ENCODE measurements around the gene RAP1GAP.

Gene RAP1GAP

DNA sequence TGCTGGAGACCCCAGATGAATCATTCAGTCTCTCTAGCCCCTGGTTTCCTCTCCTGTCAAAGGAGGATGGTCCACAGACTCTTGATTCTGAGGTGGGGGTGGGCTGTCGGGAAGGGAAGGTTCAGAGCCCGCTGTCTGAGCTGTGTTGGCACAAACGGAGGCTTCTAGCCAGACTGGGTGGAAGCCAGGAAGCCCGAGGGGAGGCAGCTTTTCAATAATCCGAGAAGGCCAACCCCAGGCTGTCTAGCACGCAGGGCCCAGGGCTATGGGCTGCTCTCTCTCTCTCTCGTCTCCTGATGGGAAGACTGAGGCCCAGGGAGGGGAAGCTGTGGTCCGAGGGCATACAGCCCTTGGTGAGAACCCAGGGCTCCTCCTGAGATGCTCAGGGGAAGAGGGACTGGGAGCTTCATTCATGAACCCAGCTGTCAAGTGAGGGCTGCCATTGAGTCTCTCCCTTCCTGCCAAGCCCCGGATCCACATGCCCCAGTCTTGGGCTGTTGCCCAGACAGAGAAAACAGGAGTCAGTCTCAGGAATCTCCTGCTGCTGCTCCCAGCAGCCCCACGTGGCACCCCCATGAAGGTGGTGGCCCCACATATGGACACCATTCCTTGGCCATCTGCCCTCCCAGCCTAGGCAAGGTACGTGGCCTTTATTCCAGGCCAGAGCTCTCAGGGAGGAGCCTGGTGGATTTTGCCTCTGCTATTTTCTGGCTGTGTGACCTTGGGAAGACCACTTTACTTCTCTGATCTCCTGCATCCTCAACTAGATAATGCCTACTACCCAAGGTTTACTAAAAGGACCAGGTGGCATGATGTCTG lies 44.4 kb downstream of the RAP1GAP start:
- DNase-seq: no peak

DNA sequence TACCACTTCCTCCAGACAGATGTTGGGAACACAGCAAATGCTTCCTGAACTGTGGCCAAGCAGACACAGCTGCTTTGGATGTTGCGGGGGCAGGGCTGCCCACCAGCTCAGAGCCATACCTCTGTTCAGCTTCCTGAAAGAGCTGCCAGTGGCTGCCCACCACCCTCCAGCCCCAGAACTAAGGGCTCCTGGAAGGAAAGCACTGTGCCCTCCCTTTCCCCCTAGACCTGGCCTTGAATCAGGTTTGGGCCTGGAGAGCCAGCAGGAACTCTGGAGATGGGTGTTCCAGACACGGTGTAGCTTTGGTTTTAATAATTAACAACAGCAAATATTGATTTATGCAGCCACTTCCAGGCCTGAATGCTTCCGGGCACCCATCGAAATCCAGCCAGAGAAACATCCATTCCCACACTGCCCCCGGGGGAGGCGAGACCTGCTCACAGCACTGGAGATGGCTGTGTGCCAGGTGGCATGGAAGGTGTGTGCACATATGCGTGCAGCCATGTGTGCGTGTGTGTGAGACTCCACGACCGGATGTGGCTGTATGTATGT lies 45.7 kb downstream of the RAP1GAP start:
- DNase-seq: no peak

DNA sequence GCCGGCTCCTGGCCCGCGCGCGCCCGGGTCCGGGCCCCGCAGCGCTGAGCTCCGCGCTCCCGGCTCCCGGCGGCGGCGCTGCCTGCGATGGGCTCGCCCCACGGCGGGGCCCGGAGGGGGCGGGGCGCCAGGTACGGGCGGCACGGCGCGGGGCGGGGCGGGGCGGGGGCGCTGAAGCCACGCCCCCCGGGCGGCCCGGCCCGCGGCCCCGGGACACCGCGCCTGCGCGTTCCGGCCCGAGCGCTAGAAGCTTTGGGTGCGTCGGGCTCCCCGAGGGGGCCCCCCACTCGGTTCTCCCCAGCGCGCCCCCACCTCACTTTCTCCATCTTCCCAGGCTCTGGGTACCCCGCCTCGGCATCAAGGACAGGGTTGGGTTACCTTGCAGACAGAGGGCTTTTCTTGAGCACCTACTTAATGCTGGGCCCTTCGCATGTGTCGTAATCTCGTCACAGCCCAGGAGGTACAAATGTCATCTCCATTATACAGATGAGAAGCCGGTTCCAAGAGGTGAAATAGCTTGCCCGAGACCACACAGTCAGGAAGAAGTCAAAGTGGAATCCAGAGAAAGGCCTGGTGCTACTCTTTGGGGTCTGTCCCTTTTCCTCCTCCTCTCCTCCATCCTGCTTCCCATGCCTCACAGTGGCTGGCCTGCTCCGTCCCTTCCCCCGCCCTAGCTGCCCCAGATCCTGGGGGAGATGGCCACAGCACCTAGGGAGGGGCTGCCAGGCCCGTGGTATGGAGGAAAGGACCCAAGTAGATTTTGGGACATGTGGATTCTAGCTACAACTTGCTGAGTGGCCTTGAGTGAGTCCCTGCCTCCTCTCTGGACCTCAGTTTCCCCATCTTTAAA lies 46.5 kb downstream of the RAP1GAP start:
- DNase-seq: no peak

DNA sequence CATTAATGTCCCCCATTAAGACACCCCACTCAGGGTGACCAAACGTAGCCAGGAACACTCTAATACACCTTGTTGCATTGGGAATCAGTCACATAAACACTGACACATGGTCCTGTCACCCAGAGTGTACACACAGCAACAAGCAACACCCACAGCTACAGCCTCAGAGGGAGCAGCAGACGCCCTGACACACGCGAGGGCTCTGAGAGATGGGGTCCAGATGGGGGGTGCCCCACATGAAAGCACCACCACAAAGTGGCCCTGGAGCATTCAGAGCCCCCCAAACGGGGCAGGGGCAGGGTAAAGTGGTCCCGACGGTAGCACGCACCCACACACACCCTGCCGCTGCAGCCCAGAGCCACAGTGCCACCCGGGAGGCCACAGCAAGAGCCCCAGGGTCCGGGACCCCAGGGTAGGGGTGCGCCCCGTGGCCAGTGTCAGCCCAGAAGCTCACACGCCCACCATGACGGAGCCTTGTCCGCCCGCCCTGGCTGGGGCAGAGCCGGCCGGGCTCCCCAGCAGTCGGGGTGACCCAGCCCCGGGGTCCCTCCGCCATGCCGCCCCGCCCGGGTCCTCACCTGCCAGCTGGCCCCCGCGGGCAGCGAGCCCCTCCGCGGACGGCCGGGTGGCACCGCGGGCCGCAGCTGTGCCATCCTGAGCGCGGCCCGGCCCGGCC lies 47.3 kb downstream of the RAP1GAP start:
- DNase-seq: no peak

DNA sequence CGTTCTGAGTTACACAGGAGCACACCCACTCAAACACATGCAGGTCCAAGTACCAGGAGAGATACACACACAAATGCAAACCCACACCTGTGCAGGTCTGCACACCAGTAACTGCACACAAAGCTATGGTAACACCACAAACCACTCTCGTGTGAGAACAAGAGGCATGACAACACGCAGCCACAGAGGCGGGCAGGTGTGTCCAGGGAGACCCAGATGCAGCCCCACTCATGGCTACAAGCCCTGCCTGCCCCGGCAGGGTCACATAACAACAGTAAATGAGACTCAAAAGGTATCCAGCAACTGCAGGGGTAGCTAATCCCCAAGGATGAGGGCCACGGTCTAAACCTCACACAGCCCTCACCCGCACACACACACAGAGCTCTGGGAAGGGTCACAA lies 48.1 kb downstream of the RAP1GAP start:
- DNase-seq: peak; percentile 33

DNA sequence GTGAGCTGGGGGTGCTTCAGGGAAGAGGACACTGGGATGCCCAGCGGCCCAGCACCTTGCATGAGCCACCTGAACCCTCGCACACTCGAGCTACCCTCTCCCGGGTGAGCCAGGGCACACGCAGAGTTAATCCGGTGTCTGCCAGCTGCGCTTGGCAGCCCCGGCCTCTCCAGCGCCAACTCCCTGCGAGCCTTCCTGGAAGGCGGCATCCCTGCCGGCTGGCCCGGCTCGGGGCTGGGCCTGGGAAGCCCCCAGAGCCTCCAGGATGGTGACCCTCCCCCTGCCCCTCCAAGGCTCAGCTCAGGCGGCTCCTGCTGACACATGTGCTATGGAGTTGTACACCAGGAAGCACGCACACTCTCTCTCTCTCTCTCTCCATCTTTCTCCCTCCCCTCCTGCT lies 48.7 kb downstream of the RAP1GAP start:
- DNase-seq: peak; percentile 60

DNA sequence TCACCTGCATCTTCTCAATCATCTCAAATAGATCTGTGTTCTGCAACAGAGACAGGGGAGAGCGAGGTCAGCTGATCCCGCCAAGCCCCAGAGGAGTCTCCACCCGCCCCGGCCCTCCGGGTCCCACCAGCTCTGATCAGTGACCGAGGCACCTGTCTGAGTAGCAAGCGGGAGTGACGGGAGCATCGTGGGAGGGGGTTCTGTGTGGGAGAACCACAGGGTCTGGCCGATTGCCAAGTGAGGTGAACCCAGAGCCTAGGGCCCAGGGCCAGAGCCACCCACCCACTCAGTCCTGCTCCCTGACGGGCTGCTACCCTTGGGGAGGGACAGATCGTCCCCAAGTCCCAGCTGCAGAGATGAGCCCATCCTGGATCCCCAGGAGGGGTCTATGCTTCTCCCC lies 49.1 kb downstream of the RAP1GAP start:
- DNase-seq: no peak

DNA sequence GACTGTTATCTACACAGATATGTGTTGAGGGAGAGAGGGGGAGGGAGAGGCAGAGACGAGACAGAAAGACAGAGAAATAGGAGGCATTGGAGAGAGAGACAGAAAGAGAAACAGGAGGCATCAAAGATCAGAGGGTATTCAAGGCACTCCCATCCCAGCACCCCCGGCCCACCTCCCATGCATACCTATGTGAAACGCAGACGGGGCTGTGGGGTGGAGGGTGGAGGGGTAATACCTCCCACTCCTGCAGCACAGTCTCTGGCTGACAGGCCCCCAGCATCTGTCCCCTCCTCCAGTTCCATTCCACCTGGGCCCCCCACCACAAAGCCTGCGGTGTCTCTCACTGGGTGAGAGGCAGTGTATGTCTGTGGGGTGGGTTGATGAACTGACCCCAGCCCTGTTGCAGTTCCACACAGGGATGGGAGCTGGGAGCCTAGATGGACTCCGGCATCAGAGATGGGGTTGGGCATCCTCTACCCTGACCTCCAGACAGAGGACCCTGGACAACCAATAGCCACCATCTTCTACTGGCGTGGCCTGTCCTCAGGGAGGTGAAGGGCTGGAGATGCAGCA lies 49.7 kb downstream of the RAP1GAP start:
- DNase-seq: no peak

DNA sequence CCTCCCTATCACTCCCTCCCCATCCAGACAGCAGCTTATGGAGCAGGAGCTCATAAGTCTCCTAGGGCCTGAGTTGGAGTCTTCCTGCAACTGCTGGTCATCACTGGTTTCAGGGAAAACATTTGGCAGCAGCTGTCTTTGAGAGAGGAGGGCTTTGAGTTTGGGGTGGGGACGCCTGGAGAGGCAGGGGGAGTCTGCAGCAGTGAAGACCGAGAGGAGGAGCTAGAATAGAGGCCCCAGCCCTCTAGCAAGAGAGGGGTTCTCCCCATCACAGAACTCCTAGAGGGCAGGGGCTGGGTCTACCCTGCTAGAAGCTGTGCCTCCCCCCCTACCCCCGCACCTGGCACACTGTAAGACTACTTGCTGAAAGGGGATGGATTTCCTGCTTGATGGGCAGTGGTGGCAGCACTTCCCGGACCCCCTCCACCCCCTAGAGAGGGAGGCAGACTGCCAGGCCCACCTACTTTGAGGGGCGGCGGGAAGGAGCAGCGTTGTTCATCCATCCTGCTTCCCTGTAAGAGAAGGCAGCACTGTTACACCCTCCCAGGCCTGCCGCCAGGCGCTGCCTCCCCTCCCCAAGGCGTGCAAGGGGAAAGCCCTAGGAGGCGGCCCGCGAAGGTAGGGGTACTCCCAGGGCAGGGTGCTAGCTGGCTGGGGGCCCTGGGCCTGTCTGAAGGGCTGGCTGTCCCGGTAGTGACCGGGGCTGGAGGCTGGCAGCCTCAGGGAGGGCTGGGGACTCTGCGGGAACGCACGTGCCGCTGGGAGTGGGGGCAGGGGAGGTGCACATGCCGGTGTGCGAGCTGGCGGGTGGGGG lies 50.4 kb downstream of the RAP1GAP start:
- peak; percentile 31 for DNase-seq

DNA sequence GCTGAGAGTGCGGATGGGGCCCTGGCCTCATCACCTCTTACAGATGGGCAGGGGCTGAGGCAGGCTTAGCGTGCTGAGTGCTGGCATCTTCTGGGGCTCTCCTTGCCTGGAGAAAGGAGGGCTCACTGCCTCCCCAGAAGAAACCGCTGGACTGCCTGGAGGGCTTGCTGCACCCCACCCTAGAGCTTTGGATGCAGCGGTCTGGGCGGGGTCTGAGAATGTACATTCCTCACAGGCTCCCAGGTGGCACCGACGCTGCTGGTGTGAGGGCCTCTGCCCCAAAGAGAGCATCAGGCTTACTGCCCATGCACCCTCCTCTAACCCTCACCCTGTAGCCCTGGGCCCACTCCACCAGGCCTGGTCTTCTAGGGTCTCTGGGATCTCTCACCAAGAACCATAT lies 51.1 kb downstream of the RAP1GAP start:
- no peak for DNase-seq

DNA sequence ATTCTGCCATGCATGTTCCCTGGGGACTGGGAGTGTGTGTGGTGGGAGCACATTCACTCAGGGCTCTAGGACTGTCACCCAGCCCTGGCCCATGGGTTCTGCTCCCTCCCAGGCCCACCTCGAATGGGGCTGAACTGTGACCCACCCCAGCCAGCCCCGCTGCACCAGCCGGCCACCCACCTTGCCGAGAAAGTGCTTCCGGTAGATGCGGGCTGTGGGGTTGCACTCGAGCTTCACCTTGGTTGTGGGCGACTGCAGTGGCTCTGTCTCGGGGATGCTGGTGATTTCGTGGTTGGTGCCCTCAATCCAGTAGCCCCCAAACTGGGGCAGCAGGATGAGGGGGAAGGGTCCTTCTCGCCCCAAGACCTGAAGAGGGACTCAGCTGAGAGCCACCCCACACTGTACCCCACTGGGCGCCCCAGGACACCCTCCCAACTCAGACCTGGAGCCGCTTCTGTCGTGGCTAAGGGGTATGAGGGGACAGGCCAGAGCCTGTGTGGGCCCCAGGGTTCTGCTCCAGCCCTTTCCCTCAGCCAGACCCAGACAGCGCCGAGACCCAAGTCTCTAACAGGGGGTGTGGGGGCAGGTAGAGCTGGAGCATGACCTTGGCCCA lies 51.9 kb downstream of the RAP1GAP start:
- no peak for DNase-seq

DNA sequence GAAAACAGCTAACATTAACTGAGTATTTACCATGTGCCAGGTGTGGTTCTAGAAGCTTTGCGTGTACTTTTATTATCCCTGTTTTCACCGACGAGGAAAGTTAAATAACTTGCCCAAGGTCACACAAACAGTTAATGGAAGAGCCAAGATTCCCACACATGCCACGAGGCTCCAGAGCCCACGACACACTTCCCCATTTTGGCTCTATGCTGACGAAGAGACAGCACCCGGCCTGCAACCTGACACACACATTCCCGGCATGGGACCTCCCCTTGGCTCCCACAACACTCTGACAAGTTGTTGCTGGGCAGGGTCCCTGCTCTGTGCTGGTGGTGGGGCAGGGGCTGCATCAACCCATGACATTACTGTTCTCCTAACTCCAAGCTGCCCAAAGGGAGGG lies 52.8 kb downstream of the RAP1GAP start:
- no peak for DNase-seq

DNA sequence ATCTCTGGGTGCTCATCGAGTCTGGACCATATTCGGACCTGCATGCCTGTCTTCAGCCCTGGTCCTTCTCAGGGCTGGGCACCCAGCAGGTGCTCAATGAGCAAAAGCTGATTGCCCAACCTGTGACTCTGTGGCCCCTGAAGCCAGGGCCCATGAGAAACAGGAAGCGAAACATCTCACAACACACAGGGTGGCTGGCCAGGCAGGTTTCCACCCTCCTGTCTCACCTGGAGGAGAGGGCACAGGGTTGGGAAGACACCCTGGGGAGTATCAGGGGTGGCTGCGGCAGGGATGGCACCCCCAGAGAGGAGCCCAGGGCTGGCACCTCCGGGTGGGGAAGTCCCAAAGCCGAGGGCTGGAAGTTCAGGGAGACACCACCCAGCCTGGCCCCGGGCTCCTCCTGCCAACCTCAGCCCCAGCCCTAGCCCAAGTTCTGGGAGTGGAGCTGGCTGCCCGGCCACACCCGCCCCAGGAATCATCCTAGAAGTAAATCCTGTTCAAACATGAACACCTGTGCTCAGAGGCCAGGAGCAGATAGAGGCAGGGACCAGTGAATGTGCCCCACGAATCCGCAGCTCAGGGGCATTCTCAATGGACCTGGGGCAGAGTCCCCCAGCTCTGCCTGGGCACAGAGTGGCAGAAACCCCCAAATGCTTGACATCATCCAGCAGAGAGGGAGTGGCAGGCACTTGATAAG lies 54.6 kb downstream of the RAP1GAP start:
- DNase-seq: no peak

DNA sequence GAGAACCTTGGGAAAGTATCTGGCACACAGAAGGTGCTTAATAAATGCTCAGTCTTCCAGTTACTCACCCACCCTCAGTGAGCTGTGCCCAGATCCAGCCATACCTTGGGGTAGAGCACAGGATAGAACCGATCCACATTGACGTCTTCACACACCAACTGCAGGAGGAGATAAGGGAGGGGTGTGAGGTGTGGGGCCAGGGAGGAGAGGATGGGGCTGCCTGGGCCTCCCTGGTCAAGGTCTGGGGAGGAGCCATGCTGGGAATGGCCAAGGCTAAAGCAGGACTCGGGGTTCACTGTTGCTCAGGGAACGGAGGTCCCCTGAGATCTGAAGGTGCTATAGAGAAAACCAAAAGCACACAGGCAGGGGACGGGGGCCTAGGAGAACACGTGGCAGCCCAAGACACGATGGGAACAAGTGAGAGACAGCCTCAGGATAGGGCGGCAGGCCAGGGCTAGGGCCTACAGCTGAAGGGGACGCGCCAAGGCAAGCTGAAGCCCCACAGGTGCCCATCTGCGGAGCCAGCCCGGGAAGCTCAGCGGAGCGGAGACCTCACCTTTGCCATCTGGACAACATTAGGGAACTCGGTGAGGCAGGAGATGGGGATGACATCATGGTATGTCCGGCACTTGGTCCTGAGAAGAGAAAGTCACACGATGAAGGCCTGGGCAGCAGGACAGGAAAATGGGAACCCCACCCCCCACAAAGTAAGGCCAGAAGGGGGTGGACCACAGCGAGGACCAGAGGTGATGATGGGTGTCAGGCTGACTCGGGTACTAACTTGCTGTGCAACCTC lies 55.9 kb downstream of the RAP1GAP start:
- no peak for DNase-seq

DNA sequence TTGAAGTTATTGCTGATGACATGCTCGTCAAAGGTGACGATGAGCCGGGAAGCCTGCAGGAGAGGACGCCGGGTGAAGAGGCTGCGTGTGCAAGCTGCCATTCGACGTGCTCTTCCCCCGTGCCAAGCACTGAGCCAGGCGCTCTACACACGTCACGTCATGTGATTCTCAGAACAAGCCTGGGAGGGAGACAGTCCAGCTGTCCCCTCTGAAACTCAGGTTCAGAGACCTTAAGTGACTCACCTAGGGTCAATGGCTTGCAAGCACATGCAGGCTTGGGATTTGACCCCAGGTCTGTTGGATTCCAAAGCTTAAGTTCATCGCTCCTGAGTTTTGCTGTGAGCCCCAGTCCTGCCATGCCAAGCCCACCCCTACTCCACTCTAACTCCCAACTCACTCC lies 57.1 kb downstream of the RAP1GAP start:
- DNase-seq: no peak

DNA sequence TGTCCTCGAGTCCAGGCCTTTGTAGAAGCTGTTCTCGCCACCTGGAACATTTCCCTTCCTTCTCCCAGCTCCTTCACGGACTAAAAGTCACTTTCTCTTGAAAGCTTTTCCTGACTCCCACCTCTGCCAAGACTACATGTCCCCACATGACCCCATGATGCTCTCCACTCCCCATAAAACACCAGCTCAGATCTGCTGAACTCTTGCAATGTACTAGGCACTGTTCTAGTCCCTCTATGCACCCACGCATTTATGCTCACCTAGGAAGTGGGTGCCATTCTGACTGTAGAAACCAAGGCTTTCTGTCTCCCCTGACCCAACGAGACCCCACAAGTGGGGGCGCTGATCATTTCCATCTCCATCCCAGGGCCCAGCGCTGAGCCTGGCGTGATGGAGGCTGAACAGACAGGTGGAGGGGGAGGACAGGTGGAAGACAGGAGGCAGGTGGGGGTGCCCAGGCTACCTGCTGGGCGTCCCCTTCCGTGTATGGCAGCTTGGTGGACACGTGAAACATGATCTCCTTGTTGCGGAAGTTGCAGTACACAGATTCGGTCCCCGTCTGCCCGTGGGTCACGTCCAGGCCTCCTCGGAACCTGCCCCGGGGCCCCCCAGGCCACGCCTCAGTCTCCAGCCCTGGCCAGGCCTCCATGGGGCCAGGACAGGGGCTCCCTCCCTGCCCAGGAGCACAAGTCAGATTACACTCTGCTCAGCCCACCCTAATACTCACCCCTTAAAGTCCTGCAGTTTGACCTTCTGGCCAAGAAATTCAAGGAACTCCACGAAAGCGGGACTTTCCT lies 58.0 kb downstream of the RAP1GAP start:
- DNase-seq: no peak

DNA sequence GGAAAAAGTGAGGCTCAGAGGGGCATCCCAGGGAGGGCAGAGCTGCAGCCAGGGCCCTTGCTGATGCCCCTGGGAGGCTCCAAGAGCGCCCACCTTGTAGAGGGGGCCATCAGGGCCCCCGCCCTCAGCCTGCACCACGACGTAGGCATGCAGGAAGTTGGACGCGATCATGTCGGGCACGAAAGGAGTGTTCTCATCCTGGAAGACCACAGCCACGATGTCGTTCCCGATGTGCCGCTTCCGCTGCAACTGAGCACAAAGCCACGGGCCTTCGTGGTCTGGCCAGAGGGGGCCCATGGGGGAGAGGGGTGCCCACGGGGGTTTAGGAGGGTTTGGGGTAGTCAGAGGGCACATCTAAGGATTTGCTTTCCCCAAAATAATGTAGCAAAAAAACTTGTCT lies 59.1 kb downstream of the RAP1GAP start:
- no peak for DNase-seq

DNA sequence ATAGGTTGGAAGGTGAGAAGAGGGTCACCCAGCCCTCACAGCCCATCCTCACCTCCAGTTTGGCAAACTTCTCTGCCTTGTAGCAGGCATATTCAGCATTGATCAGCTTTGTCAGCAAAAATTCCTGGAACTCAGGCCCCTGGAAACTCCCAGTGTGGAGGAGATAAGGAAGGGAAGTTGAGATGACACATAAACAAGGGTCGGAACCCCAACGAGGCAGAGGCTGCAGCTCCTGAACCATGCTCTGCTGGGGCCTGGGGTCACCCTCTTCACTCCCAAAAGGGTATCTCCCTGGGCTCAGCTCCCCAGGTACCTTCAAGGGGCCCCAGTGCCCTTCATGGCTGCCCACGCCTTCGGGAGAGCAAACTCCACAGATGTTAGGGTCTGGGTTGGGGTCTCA lies 60.4 kb downstream of the RAP1GAP start:
- DNase-seq: no peak
